Esophagus muscularis mucosa (tissue), 4 donors: Measurements from ENCODE around the gene FBN1. TPM values are rescaled to one million over a fixed set of nuclear protein-coding genes. Genes with fewer than 3 reads are reported as not detected.
A peak's percentile ranks its signal among the peaks of the same experiment; 100 is the strongest.

Experiments
- DNase-seq: peaks from one replicate; pipeline ENCODE4 v3.0.0-alpha.2; 2017; ENCODE audit errors: extremely low spot score
- H3K27ac ChIP-seq, 4 donors: fragments of 200-600 bp; sonication (generic); replicated peaks in 1 of 4; 1 replicate in 3 of 4; 2 replicates in 1 of 4; pipeline ENCODE4 v1.5.1; 2016 to 2019; ENCODE audit warnings: mild to moderate bottlenecking in 1 of 4
- H3K27me3 ChIP-seq, 4 donors: fragments of 200-600 bp; sonication (generic); one replicate each; pipeline versions ENCODE4 v1.5.1 to v1.6.0; 2016 to 2019
- H3K36me3 ChIP-seq, 4 donors: fragments of 200-600 bp; sonication (generic); one replicate each; pipeline ENCODE4 v1.5.1; 2016 to 2019
- H3K4me1 ChIP-seq, 4 donors: fragments of 200-600 bp; sonication (generic); one replicate each; pipeline ENCODE4 v1.5.1; 2016 to 2019
- H3K4me3 ChIP-seq, 4 donors: fragments of 200-600 bp; sonication (generic); 1 replicate in 2 of 4; 2 replicates in 2 of 4; pipeline ENCODE4 v1.5.1; 2016 to 2019; ENCODE audit warnings: mild to moderate bottlenecking in 4 of 4, moderate library complexity in 1 of 4
- H3K9me3 ChIP-seq, 4 donors: fragments of 200-600 bp; sonication (generic); 1 replicate in 3 of 4; 2 replicates in 1 of 4; pipeline ENCODE4 v1.5.1; 2016 to 2019
- EP300 ChIP-seq: sonication (generic); formaldehyde crosslinking; IDR thresholded peaks from one replicate; pipeline ENCODE4 v1.6.1; 2017; ENCODE audit warnings: antibody characterized with exemption
- POLR2A ChIP-seq: fragments of 450-650 bp; IDR thresholded peaks from one replicate; pipeline ENCODE4 v1.6.1; 2017; ENCODE audit warnings: antibody characterized with exemption, moderate library complexity, mild to moderate bottlenecking, low read depth
- POLR2AphosphoS5 ChIP-seq, 2 donors: sonication (generic); formaldehyde crosslinking; IDR thresholded peaks; one replicate each; pipeline ENCODE4 v1.6.1; 2017; ENCODE audit warnings: antibody characterized with exemption in 2 of 2
- WGBS: methylation state at CpG from one replicate; pipeline ENCODE4 v1.1.5; 2018; 5-methylcytosine and 5-hydroxymethylcytosine counted together
- intact Hi-C: fragments of 100-400 bp; cut with DNase I; formaldehyde crosslinking; loops from one replicate; pipeline ENCODE4 v1.15.1; 2023
- total RNA-seq, 4 donors: library from RNA; depleted of rRNA; stranded (reverse); fragments of >200 nt; gene quantifications; one replicate each; pipeline versions ENCODE4 v1.1.0 to v1.2.1, GENCODE V29; 2016
- TF ChIP-seq, protein P1 (sequence below), 3 experiments: fragments of 200-600 bp in 2 of 3; fragments of 450-650 bp in 1 of 3; sonication (generic) in 2 of 3; IDR thresholded peaks; one replicate each; pipeline ENCODE4 v1.5.1; 2017 to 2019; ENCODE audit warnings: antibody characterized with exemption in 3 of 3, mild to moderate bottlenecking in 2 of 3, moderate library complexity in 1 of 3

FBN1 gene
- total RNA-seq, 4 donors from 2014 or later = 159 to 253 (median 226) TPM

DNA sequence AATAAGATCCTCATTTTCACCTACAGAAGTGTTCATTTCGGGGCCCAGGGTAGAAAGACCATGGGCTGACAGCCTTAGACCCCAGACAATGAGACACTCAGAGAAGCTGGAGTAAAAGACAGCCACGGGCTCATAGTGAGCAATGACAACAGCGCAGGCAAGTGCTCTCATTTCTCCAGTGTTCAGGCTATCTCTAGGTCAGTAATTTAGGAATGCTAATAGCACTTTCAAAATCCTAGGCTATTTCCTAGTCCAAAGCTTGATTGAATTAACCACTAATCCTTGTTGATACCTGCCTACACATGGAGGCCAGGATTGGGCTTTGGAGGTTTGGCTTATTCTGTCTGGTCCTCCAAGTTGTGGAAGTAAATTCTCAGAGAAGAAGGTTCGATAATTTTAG lies 44.4 kb downstream of the FBN1 start:
- DNase-seq = no peak
- TF ChIP-seq, protein P1, sequence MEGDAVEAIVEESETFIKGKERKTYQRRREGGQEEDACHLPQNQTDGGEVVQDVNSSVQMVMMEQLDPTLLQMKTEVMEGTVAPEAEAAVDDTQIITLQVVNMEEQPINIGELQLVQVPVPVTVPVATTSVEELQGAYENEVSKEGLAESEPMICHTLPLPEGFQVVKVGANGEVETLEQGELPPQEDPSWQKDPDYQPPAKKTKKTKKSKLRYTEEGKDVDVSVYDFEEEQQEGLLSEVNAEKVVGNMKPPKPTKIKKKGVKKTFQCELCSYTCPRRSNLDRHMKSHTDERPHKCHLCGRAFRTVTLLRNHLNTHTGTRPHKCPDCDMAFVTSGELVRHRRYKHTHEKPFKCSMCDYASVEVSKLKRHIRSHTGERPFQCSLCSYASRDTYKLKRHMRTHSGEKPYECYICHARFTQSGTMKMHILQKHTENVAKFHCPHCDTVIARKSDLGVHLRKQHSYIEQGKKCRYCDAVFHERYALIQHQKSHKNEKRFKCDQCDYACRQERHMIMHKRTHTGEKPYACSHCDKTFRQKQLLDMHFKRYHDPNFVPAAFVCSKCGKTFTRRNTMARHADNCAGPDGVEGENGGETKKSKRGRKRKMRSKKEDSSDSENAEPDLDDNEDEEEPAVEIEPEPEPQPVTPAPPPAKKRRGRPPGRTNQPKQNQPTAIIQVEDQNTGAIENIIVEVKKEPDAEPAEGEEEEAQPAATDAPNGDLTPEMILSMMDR (IDR thresholded peaks at IDR 0.05) = no peak
- TF ChIP-seq POLR2AphosphoS5 (IDR thresholded peaks at IDR 0.05) (no peak), EP300 (no peak), POLR2A (no peak)
- Histone ChIP-seq H3K4me3 (no peak overlapping the region), H3K9me3 (no peaks in the 10 kb centered on the region), H3K4me1 (peaks cover 20 to 65% (median 50%) of the 10 kb centered on the region in 4 donors), H3K27me3 (no peaks in the 10 kb centered on the region), H3K27ac (peak overlapping the region in 1 of 4 donors; percentile 50), H3K36me3 (peaks cover 0 to 26% (median 15%) of the 10 kb centered on the region in 4 donors)
- WGBS = 94% methylated on average over 4 of the region's 4 CpGs
- intact Hi-C loops = no loop called here

DNA sequence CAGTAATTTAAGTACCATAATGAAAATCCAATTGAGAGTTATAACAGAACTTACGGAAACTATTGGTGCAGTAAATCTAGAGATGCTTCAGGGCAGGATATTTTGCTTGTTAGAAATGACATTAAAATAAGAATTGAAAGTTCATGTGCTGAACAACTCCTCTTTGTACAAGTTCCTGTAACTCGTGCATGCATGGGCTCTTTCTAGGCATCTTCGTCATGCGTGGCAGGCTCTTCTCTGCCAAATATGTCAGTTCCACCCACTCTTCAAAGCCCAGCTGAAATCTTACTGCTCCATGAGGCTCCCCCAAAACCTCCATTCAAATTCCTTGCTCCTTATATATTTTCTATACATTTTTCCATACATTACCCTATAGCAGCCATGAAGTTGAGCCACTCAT lies 48.7 kb downstream of the FBN1 start:
- H3K9me3 ChIP-seq = no peaks in the 10 kb centered on the region
- DNase-seq = no peak
- no peak overlapping the region for H3K27ac ChIP-seq
- peaks cover 0 to 30% (median 22%) of the 10 kb centered on the region in 4 donors for H3K4me1 ChIP-seq
- no peak overlapping the region for H3K4me3 ChIP-seq
- intact Hi-C loops = no loop called here
- 86% methylated on average over 4 of the region's 4 CpGs for WGBS
- TF ChIP-seq POLR2AphosphoS5 (IDR thresholded peaks at IDR 0.05) = no peak
- TF ChIP-seq POLR2A = no peak
- TF ChIP-seq EP300 = no peak
- TF ChIP-seq, protein P1 (IDR thresholded peaks at IDR 0.05) = no peak
- peaks cover 0 to 35% (median 17%) of the 10 kb centered on the region in 4 donors for H3K36me3 ChIP-seq
- no peaks in the 10 kb centered on the region for H3K27me3 ChIP-seq

- no peaks in the 10 kb centered on the region for H3K27me3 ChIP-seq
- H3K27ac ChIP-seq = no peak overlapping the region
- TF ChIP-seq POLR2AphosphoS5 (IDR thresholded peaks at IDR 0.05) (no peak), POLR2A (no peak), EP300 (no peak)
- TF ChIP-seq, protein P1 (IDR thresholded peaks at IDR 0.05) = no peak
- intact Hi-C loops = no loop called here
- H3K9me3 ChIP-seq = no peaks in the 10 kb centered on the region
- 69% methylated on average over 4 of the region's 4 CpGs for WGBS
- H3K4me1 ChIP-seq = peaks cover 0 to 30% (median 19%) of the 10 kb centered on the region in 4 donors
- peaks cover 0 to 35% (median 17%) of the 10 kb centered on the region in 4 donors for H3K36me3 ChIP-seq
- no peak overlapping the region for H3K4me3 ChIP-seq
- DNase-seq = no peak
Measured at GRCh38 chr15:48596415-48596814, 49.1 kb downstream of the FBN1 start.

- WGBS = 97% methylated on average over 5 of the region's 5 CpGs
- Histone ChIP-seq H3K9me3 (no peaks in the 10 kb centered on the region), H3K27me3 (no peaks in the 10 kb centered on the region), H3K4me1 (peaks cover 0 to 31% (median 19%) of the 10 kb centered on the region in 4 donors), H3K36me3 (peaks cover 0 to 35% (median 17%) of the 10 kb centered on the region in 4 donors), H3K27ac (no peak overlapping the region), H3K4me3 (no peak overlapping the region)
- TF ChIP-seq POLR2AphosphoS5 (IDR thresholded peaks at IDR 0.05) (no peak), EP300 (no peak), POLR2A (no peak)
- TF ChIP-seq, protein P1 (IDR thresholded peaks at IDR 0.05) = no peak
- intact Hi-C loops = no loop called here
- DNase-seq = no peak
Measured at GRCh38 chr15:48595981-48596380, 49.5 kb downstream of the FBN1 start.

- Histone ChIP-seq H3K4me3 (no peak overlapping the region), H3K9me3 (no peaks in the 10 kb centered on the region), H3K4me1 (peaks cover 6 to 38% (median 25%) of the 10 kb centered on the region in 4 donors), H3K27me3 (no peaks in the 10 kb centered on the region), H3K27ac (no peak overlapping the region), H3K36me3 (peaks cover 0 to 18% (median 4%) of the 10 kb centered on the region in 4 donors)
- no peak for DNase-seq
- TF ChIP-seq POLR2AphosphoS5 (IDR thresholded peaks at IDR 0.05) (no peak), POLR2A (no peak), EP300 (no peak)
- TF ChIP-seq, protein P1 (IDR thresholded peaks at IDR 0.05) = no peak
- intact Hi-C loops = no loop called here
- 30% methylated on average over 1 of the region's 1 CpG for WGBS
Measured at GRCh38 chr15:48592933-48593332, 52.6 kb downstream of the FBN1 start.
